Measurements from ENCODE around the gene GATAD2A. TPM values are rescaled to one million over a fixed set of nuclear protein-coding genes. Genes with fewer than 3 reads are reported as not detected.
A peak's percentile ranks its signal among the peaks of the same experiment; 100 is the strongest.
"Not testable (repeated sequence)": the region's sequence is repeated elsewhere in the genome, so short reads cannot be mapped to it uniquely, and the experiment has no call there.

Gene GATAD2A
- total RNA-seq, 2 donors from 2014 or later: 27.7 to 32.9 TPM

- no peaks in the 10 kb centered on the region for H3K27me3 ChIP-seq
- no peaks in the 10 kb centered on the region for H3K36me3 ChIP-seq
- DNase-seq (ENCODE audit: low spot score): no peak
- peaks cover 0 to 45% of the 10 kb centered on the region in 2 donors for H3K4me1 ChIP-seq
- no peak for TF ChIP-seq CTCF (IDR thresholded peaks at IDR 0.05)
- H3K27ac ChIP-seq: peak overlapping the region; percentile 3 to 81
- H3K4me3 ChIP-seq: peak overlapping the region in 1 of 2 donors; percentile 89
- H3K9me3 ChIP-seq: no peaks in the 10 kb centered on the region
Measured at GRCh38 chr19:19387108-19387507, 18.4 kb upstream of the GATAD2A start.

GRCh38 chr19:19388568-19389555 lies 16.6 kb upstream of the GATAD2A start:
- DNase-seq (ENCODE audit: low spot score): no peak
- H3K27me3 ChIP-seq: no peaks in the 10 kb centered on the region
- peak overlapping the region in 1 of 2 donors; percentile 29 for H3K27ac ChIP-seq
- TF ChIP-seq CTCF (IDR thresholded peaks at IDR 0.05): no peak
- peaks cover 0 to 45% of the 10 kb centered on the region in 2 donors for H3K4me1 ChIP-seq
- H3K36me3 ChIP-seq: no peaks in the 10 kb centered on the region
- H3K4me3 ChIP-seq: no peak overlapping the region
- H3K9me3 ChIP-seq: no peaks in the 10 kb centered on the region

- not testable (repeated sequence) for H3K27me3 ChIP-seq; H3K4me3 ChIP-seq; H3K9me3 ChIP-seq; DNase-seq (ENCODE audit: low spot score); H3K36me3 ChIP-seq
- Histone ChIP-seq H3K27ac (peak overlapping the region in 1 of 2 donors; percentile 29), H3K4me1 (peaks cover 0 to 43% of the 10 kb centered on the region in 2 donors)
Measured at GRCh38 chr19:19389683-19390082, 15.8 kb upstream of the GATAD2A start.

GRCh38 chr19:19394333-19394732 lies 11.1 kb upstream of the GATAD2A start:
- H3K27me3 ChIP-seq; H3K9me3 ChIP-seq; DNase-seq (ENCODE audit: low spot score); H3K27ac ChIP-seq; H3K4me3 ChIP-seq; H3K36me3 ChIP-seq: not testable (repeated sequence)
- peaks cover 0 to 23% of the 10 kb centered on the region in 2 donors for H3K4me1 ChIP-seq

GRCh38 chr19:19399733-19400433 lies 5.6 kb upstream of the GATAD2A start:
- no peaks in the 10 kb centered on the region for H3K36me3 ChIP-seq
- H3K27ac ChIP-seq: peak overlapping the region in 1 of 2 donors; percentile 8
- H3K4me3 ChIP-seq: no peak overlapping the region
- TF ChIP-seq CTCF (IDR thresholded peaks at IDR 0.05): peak in 1 of 2 donors; percentile 18
- H3K4me1 ChIP-seq: peaks cover 0 to 37% of the 10 kb centered on the region in 2 donors
- H3K27me3 ChIP-seq: no peaks in the 10 kb centered on the region
- no peak for DNase-seq (ENCODE audit: low spot score)
- no peaks in the 10 kb centered on the region for H3K9me3 ChIP-seq

- H3K4me3 ChIP-seq: no peak overlapping the region
- no peak for DNase-seq (ENCODE audit: low spot score)
- H3K9me3 ChIP-seq: no peaks in the 10 kb centered on the region
- no peaks in the 10 kb centered on the region for H3K36me3 ChIP-seq
- TF ChIP-seq CTCF (IDR thresholded peaks at IDR 0.05): no peak
- peak overlapping the region in 1 of 2 donors; percentile 19 for H3K27ac ChIP-seq
- no peaks in the 10 kb centered on the region for H3K27me3 ChIP-seq
- peaks cover 0 to 43% of the 10 kb centered on the region in 2 donors for H3K4me1 ChIP-seq
Measured at GRCh38 chr19:19402656-19403372, 2.7 kb upstream of the GATAD2A start.
